IPS-11a (cell line): ENCODE measurements around the gene COL20A1.

Experiments used
- H3K4me3 ChIP-seq: one replicate; pipeline ENCODE4 v1.5.1; 2013; ENCODE audit warnings: low read depth, low read length, control low read depth

Gene COL20A1

DNA sequence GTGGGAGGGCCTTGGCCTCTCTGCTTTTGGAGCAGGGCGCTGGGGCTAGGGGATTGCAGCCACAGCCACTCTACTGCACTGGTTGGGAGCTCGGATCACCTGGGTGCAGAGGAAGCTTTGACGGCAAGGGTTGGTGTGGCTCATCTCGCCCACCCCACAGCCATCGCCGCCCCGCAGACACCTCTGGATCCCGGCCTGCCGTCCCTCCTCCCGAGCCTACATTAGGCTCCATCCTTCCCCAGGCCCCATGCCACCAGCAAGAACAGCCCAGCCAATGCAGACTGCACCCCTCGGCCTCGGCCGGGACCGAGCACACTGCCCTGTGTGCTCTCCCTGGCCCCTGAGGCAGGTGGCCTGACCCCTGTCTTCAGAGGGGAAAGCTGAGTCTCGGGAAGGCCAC, 32.5 kb upstream of the COL20A1 start:
- no peak overlapping the region for H3K4me3 ChIP-seq

GRCh38 chr20:63261060-63261794, 31.8 kb upstream of the COL20A1 start:
- H3K4me3 ChIP-seq: no peak overlapping the region

DNA sequence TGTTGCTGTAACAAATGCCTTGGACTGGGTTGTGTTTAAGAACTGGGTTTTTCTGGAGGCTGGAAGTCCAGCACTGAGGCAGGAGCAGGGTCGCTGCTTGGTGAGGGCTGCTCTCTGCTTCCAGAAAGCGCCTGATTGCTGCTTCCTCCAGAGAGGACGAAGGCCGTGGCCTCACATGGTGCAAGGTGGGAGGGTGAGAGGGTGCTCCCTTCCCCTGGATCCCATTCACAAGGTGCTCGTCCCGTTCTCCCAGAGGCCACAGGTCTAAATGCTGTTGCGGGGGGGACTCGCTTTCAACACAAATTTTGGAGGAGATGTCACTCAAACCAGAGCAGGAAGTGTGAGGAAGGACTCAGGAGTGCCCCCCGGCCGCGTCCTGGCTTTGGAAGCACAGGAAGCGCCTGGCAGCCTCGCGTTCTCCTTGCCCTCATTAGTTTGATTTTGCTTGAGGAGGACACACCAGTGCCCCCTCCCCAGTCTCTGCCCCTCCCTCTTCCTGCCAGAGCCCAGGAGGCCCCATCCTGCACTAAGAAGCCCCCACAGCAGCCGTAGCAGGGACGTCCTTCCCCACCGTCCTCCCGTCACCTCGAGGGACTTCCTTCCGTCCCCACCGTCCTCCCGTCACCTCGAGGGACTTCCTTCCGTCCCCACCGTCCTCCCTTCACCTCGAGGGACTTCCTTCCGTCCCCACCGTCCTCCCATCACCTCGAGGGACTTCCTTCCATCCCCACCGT, 31.0 kb upstream of the COL20A1 start:
- no peak overlapping the region for H3K4me3 ChIP-seq

- H3K4me3 ChIP-seq: no peak overlapping the region
Observed at GRCh38 chr20:63262836-63263235, 30.1 kb upstream of the COL20A1 start.

DNA sequence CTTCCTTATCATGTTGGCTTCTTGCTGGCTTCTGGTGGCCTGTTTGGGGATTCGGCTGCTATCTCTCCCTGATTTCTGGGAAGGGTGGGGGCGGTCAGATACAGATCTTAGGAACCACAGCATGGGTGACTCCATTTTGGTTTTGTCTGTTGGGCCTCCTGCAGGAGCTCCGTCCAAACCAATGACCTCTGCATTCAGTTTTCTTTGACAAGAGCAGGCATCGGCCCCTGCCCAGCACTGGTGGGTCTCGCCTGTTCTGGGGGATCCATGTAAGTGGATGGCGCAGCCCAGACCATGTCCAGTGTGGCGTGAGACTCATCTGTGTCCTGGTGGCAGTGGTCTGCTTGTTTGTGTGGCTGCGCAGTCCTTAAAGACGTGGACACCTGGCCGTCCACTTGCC, 29.0 kb upstream of the COL20A1 start:
- H3K4me3 ChIP-seq: no peak overlapping the region

GRCh38 chr20:63264519-63264918, 28.5 kb upstream of the COL20A1 start:
- H3K4me3 ChIP-seq: no peak overlapping the region

- H3K4me3 ChIP-seq: no peak overlapping the region
Observed at GRCh38 chr20:63265891-63266515, 27.0 kb upstream of the COL20A1 start.

DNA sequence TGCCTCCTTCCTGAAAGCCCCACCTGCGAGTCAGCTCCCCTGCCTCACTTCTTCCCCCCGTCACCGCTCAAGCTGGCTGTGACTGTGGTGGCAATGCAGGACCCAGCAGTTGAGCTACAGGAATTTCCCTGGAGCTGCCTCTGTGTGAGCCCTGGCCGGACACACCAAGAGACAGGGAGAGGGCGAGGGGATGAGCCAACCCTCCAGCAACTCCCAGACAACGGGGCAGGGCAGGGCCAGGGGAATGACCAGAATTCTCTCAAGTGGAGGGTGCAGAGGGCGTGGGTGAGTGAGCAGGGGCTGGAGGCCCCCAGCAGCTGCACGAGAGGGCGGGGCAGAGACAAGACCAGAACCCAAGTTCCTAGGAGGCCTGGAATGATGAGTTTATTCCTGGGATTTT, 25.3 kb upstream of the COL20A1 start:
- no peak overlapping the region for H3K4me3 ChIP-seq

- H3K4me3 ChIP-seq: no peak overlapping the region
Observed at GRCh38 chr20:63268256-63268655, 24.7 kb upstream of the COL20A1 start.

- no peak overlapping the region for H3K4me3 ChIP-seq
Observed at GRCh38 chr20:63268671-63269439, 24.1 kb upstream of the COL20A1 start.

DNA sequence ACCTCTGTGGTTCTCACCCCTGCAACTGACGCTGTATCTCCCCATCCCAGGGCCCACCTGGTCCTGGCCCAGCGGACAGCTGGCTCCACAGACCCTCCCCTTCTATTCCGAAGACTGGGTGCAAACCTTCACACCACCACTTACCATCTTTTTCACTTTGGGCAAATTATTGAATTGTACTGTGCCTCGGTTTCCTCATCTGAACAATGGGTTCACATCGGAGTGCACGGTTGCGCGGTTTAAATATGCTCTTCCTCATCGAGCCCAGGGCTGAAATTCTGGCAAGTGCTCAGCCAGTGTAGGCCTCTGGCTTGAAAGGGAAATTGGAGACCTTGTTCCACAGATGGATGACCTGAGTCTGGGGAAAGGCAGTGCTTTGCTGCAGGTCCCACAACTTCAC, 23.3 kb upstream of the COL20A1 start:
- no peak overlapping the region for H3K4me3 ChIP-seq

GRCh38 chr20:63270606-63271325, 22.2 kb upstream of the COL20A1 start:
- H3K4me3 ChIP-seq: no peak overlapping the region

GRCh38 chr20:63272105-63273058, 20.6 kb upstream of the COL20A1 start, which contains the start of gene ARFGAP1:
TSS of gene ARFGAP1 (plus strand) at chr20:63272813. CDS start at chr20:63275581, 2,768 bp downstream.
- peak within 1 kb of the TSS; percentile 75 for H3K4me3 ChIP-seq

DNA sequence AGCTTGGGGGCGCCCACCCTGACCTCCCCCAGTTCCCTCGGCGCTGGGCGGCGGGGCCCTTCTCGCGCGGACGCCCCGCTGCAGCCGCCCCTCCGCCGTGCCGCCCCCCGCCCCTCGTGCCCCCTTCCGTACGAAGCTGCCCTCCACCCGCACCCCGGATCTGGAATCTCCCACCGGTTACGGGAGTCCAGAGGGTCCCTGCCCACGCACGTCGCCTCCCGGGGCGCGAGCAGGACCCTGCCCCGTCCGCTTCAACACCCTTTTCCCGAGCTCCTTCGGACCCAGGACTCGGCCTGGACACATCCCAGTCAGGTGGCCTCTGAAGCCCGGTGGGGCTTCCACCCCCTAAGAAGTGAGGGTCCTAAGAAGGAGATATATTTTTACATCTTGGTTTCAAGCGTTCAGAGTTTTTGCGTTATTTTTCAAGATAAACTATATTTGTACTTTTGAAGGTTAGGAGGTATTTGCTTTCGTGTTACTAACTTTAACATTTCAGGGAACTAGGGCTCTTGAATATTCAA, 19.9 kb upstream of the COL20A1 start:
- H3K4me3 ChIP-seq: peak overlapping the region; percentile 75

GRCh38 chr20:63273635-63274380, 19.2 kb upstream of the COL20A1 start:
- H3K4me3 ChIP-seq: peak overlapping the region; percentile 75

DNA sequence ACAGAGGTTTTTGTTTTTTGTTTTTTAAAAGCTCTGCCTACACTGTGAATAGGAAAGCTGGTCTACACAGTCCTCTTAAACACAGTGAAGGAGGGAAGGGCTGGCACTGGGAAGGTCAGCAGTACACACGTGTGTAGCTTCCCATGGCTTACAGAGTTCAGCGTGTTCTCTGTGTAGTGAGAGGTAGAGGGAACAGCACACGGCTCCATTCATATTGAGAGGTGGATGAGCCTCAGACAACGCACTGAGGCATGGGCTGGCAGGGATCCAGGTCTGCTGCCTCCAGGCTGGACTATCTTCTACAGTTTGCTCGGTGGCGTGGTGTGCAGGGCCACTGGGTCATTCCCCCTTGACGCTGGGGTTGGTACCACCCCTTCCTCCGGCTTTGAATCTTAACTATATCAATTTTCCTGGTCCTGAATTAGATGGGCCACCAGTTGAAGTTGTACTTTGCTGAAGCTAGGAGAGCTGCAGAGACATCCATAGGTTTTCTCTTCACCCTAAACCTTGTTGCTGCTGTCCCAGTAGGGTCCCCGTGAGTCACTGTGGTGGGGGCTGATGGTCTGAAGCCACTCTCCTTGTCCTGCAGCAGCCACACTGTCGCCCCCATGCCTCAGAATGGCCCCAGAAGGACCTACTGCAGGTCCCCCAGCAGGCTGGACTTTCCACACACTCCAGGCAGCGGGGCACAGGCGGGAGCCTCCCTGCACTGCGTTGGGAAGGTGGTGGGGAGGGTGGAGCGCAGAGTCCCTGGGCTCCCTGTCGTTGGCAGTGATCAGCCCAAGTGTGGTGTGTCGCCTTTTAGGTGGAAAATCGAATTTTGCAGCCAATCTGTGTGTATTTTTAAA, 18.4 kb upstream of the COL20A1 start:
- no peak overlapping the region for H3K4me3 ChIP-seq

GRCh38 chr20:63275825-63276224, 17.2 kb upstream of the COL20A1 start:
- H3K4me3 ChIP-seq: no peak overlapping the region

DNA sequence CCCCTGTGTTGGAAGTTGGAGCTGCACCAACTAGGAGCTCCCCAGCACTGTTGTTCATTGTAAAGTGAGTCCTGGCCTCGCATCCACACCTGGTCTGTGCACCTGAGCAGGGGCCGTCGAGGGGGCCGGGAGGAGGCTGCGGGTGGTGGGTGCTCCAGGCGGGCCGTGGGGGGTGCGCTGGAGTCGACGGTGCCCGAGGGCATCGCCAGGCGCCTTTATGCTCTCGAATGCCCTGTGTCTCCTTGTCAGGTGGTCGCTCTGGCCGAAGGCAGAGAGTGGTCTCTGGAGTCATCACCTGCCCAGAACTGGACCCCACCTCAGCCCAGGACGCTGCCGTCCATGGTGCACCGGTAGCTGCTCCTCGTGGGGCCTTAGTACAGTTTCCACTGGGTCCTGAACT, 16.0 kb upstream of the COL20A1 start:
- H3K4me3 ChIP-seq: no peak overlapping the region
